HG03139 (cell line): Measurements from ENCODE around the gene GALNT7.
"Not testable (repeated sequence)": the region's sequence is repeated elsewhere in the genome, so short reads cannot be mapped to it uniquely, and the experiment has no call there.

ENCODE experiments used
- ATAC-seq: cut with Tn5 transposase; IDR thresholded peaks from one replicate; pipeline ENCODE4 v1.9.1; 2021; ENCODE audit not compliant: unreplicated experiment

GALNT7 gene

GRCh38 chr4:173194157-173194556, 25.5 kb downstream of the GALNT7 start:
- ATAC-seq, result no peak

GRCh38 chr4:173195109-173195508, 26.5 kb downstream of the GALNT7 start:
- ATAC-seq, result no peak

- no peak for ATAC-seq
These were observed 30.9 kb downstream of the GALNT7 start for GRCh38 chr4:173199553-173199952.

- ATAC-seq, result no peak
These were observed 31.7 kb downstream of the GALNT7 start for GRCh38 chr4:173200103-173200884.

GRCh38 chr4:173202395-173202794, 33.8 kb downstream of the GALNT7 start:
- ATAC-seq, result no peak

- no peak for ATAC-seq
These were observed 37.0 kb downstream of the GALNT7 start for GRCh38 chr4:173205656-173206055.

- ATAC-seq, result no peak
These were observed 39.8 kb downstream of the GALNT7 start for GRCh38 chr4:173208420-173208819.

- ATAC-seq, result no peak
These were observed 42.6 kb downstream of the GALNT7 start for GRCh38 chr4:173211222-173211621.

- no peak for ATAC-seq
These were observed 43.2 kb downstream of the GALNT7 start for GRCh38 chr4:173211838-173212237.

GRCh38 chr4:173212379-173212778, 43.8 kb downstream of the GALNT7 start:
- ATAC-seq, result no peak

- ATAC-seq, result no peak
These were observed 44.7 kb downstream of the GALNT7 start for GRCh38 chr4:173213296-173213695.

- no peak for ATAC-seq
These were observed 45.6 kb downstream of the GALNT7 start for GRCh38 chr4:173214231-173214630.

- ATAC-seq, result no peak
These were observed 46.0 kb downstream of the GALNT7 start for GRCh38 chr4:173214661-173215060.

- ATAC-seq, result no peak
These were observed 48.5 kb downstream of the GALNT7 start for GRCh38 chr4:173217075-173217474.

GRCh38 chr4:173217727-173218126, 49.1 kb downstream of the GALNT7 start:
- no peak for ATAC-seq

GRCh38 chr4:173218411-173219125, 50.0 kb downstream of the GALNT7 start:
- no peak for ATAC-seq

- not testable (repeated sequence) for ATAC-seq
These were observed 50.5 kb downstream of the GALNT7 start for GRCh38 chr4:173219126-173219437.

GRCh38 chr4:173223743-173224142, 55.1 kb downstream of the GALNT7 start:
- ATAC-seq, result no peak

GRCh38 chr4:173226401-173226888, 57.8 kb downstream of the GALNT7 start:
- no peak for ATAC-seq

GRCh38 chr4:173227756-173228155, 59.1 kb downstream of the GALNT7 start:
- ATAC-seq, result no peak

GRCh38 chr4:173230062-173230461, 61.5 kb downstream of the GALNT7 start:
- peak; percentile 68 for ATAC-seq

- ATAC-seq, result peak; percentile 42
These were observed 63.3 kb downstream of the GALNT7 start for GRCh38 chr4:173231916-173232315.
